GM19238 (cell line): ENCODE measurements around the gene KRTAP5-11.
"Not testable (repeated sequence)": the region's sequence is repeated elsewhere in the genome, so short reads cannot be mapped to it uniquely, and the experiment has no call there.

Experiments used
- DNase-seq: peaks from one replicate; pipeline ENCODE4 v3.0.0; 2011; ENCODE audit warnings: low spot score; ENCODE audit not compliant: insufficient read length

KRTAP5-11 gene

DNA sequence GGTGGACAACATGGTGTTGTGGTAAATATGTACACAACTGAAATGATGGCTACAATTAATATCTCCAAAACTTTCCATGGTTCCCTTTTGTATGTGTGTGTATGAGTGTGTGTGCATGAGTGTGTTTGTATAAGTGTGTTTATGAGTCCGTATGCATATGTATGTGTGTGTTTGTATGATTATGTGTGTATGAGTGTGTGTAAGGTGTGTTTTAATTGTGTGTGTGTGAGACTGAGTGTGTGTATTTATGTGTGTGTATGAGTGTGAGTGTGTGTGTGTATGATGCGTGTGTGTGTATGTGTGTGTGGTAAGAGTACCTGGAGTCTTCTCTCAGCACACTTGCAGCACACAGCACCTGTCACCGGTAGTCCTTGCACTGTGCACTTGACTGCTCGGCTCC lies 26.7 kb downstream of the KRTAP5-11 start:
- DNase-seq: no peak

DNA sequence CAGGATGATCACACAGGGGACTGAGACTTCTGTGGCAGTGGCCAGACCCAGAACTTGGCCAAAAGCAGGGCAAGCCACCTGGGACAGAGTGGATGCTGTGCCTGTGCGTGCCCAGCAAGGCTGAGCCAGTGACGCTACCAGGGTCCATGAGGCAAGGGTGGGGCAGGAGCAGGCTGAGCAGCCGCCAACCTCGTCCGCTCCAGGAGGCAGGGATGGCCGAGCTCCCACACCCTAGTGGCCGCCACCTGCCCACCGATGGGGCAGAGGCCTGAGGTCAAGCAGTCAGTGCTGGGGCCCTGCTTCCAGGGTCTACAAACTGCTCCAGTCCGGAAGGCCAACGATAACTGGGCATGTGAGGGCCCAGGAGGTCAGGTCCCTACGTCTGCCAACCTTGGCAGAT lies 27.2 kb downstream of the KRTAP5-11 start:
- no peak for DNase-seq

DNA sequence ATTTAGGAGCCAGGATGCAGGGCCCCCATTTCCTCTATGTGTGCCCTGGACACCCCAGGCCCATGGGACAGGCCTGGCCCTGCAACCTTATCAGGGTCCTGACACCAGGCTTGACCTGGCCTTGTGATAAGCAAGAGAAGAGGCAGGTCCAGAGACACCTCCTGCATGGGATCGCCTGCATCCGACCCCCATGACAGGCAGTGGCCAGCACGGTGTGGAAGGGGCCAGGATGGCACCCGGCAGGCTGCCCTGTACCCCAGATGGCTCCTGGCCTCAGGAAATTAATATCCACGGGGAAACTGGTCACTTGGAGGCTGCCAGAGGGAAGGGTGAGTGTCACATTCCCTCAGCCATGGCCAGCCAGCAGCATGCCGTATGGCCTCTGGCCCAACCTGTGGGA lies 27.7 kb downstream of the KRTAP5-11 start:
- DNase-seq: no peak

DNA sequence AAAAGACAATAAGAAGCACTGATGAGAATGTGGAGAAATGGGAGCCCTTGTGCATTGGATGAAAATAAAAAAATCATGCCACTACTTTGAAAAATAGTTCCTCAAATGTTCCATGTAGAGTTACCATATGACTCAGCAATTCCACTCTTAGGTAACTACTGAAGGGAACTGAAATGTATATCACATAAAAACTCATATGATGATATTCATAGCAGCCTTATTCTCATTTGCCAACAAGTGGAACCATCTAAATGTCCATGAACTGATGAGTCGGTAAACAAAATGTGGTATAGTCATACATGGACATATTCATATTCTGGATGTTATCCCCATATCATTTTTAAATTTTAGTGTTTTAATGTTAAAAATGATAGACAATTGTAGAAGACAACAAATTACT lies 31.0 kb downstream of the KRTAP5-11 start:
- no peak for DNase-seq

DNA sequence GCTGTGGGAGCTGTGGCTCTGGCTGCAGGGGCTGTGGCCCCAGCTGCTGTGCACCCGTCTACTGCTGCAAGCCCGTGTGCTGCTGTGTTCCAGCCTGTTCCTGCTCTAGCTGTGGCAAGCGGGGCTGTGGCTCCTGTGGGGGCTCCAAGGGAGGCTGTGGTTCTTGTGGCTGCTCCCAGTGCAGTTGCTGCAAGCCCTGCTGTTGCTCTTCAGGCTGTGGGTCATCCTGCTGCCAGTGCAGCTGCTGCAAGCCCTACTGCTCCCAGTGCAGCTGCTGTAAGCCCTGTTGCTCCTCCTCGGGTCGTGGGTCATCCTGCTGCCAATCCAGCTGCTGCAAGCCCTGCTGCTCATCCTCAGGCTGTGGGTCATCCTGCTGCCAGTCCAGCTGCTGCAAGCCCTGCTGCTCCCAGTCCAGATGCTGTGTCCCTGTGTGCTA lies 33.9 kb downstream of the KRTAP5-11 start:
- DNase-seq: no peak

DNA sequence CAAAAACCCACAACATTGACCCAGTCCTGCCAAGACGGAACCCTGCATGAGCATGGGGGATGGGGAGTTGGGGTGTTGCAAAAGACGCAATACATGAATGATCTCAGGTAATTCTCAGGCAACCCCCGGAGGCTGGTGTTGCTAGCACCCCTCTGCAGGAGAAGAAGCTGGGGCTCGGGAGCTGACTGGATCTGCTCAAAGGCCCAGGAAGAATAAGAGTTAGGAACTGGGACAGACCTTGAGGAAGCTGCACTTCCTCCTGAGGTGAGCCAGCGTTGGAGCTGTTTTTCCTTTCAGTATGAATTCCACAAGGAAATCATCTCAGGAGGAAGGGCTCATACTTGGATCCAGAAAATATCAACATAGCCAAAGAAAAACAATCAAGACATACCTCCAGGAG lies 34.6 kb downstream of the KRTAP5-11 start, which contains the start of gene KRTAP5-9:
KRTAP5-9 (plus strand) TSS at position 301 of the 400 bp plus-strand sequence. CDS start 238 bp downstream, outside the sequence.
- DNase-seq: no peak

DNA sequence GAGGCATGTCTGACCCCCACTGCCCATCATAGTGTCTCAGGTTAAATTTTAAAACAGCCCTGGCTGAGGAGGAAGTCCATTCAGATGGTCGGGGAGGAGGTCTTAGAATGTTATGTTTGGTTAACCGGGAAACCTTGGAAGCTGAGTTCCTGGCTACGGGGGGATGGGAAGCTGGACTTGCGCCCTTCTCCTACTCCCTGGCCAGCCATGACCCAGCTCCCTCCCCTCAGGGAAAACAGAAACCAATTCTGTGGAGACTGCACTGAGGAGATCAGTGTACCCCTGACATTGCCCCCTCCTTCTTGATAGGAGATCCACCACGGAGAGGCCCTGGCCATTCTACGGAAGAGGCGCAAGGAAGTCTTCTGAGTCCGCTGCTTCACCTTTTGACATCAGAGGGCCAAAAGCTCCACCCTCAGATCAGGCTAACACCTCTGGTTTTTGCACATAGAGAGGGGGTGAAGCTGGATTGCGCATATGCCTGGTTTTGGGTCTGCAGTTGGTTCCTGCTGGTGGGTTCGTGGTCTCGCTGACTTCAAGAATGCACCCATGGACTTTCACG lies 37.2 kb downstream of the KRTAP5-11 start:
- no peak for DNase-seq

DNA sequence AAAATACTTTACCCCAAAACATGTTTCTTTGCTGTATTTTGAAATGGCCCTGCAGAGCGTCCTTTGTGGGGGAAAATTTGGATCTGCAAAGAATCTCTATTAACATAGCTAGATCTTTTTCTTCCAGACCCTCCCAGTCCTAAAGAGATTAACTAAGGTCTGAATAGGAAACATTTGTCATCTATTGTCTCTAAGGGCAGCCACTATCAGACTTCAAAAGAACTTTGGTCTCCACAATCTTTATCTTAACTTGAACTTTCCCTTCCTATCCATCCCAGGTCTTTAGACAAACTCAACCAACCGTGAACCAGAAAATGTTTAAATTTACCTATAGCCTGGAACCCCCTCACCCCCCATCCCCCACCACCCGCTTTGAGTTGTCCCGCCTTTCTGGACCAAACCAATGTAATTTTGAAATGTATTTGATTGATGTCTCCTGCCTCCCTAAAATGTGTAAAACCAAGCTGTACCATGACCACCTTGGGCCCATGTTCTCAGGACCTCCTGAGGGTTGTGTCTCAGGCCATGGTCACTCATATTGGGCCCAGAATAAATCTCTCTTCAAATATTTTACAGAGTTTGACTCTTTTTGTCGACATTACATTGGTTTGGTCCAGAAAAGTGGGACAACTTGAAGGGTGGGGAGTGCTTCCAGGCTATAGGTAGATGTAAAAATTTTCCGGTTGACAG lies 38.0 kb downstream of the KRTAP5-11 start:
- no peak for DNase-seq

DNA sequence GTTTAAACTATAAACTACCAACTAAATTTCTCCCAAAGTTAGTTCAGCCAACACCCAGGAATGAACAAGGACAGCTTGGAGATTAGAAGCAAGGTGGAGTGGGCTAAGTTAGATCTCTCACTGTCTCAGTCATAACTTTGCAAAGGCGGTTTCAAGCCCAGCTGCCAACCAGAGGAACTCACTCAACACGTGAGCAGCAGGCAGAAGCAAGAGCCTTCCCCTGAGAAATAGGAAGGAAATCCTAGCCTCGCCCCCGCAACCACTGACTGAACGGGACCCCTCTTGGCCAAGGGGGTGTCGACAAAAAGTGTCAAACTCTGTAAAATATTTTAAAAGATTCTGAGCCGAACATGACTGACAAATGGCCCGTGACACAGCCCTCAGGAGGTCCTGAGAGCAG lies 38.8 kb downstream of the KRTAP5-11 start:
- no peak for DNase-seq

DNA sequence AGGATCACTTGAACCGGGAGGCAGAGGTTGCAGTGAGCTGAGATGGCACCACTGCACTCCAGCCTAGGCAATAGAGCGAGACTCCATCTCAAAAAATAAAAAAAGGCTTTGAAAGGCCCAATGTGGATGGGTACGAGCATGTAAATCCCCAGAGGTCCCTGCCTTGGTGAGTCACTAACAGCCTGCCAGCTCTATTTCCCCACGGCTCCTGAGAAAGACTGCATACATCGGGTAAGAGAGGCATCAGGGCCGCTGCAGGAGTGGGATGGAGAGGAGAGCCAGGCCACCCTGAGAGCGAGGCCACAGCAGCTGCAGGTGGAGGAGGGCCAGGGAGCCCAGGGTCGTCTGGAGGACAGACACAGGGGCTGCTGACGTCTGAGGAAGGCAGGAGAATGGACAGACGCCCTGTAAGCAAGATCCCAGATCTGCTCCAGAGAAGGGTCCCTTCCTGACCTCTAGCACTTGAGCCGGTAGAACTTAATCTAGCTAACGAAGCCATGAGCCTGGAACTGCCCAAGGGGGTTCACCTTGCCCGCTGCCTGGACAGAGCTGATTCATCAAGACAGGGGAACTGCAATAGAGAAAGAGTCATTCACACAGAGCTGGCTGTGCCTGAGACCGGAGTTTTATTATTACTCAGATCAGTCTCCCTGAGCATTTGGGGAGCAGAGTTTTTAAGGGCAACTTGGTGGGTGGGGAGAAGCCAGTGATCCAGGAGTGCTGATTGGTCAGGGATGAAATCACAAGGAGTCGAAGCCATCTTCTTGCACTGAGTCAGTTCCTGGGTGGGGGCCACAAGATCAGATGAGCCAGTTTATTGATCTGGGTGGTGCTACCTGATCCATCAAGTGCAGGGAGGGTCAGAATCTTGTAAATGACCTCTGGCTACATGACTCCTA lies 39.5 kb downstream of the KRTAP5-11 start:
- no peak for DNase-seq

DNA sequence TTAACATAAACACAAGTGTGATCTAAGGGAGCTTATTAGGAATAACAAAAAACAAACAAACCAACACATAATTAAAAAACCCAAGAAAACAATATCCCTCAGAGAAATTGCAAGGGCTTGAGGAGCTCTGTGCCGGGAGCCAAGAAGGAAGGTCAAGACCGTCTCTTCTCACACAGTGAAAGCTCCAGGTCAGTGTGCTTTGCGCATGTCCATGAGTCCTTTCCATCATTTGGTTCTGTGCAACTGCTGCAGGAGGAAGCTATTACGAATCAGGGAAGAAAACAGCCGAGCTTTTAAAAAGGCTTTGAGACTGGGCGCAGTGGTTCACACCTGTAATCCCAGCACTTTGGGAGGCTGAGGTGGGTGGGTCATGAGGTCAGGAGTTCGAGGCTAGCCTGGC lies 40.3 kb downstream of the KRTAP5-11 start:
- no peak for DNase-seq

DNA sequence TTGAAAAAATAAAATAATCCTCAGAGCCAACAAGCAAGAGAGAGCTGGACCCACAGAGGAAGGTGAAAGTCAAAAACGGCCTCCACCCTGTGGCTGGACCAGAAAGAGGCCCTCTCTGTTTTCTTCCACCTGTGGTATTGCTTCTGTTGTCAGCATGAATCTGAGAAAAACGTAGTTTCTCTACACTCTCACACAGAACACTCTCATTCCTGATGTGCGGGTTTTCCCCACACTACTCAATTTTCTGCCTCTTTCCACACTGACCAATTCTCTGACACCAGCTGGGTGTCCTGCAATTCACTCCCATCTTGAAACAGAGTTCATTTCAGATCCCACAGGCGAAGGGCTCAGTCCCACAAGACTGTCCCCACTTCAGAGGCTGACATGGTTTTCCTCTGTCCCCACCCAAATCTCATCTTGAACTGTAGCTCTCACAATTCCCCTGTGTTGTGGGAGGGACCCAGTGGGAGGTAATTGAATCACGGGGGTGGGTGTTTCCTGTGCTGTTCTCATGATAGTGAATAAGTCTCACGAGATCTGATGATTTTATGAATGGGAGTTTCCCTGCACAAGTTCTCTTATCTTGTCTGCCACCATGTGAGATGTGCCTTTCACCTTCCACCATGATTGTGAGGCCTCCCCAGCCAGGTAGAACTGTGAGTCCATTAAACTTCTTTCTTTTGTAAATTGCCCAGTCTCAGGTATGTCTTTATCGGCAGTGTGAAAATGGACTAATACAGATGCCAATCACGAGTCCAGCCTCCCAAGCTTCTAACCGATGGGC lies 42.0 kb downstream of the KRTAP5-11 start:
- DNase-seq: not testable (repeated sequence)

DNA sequence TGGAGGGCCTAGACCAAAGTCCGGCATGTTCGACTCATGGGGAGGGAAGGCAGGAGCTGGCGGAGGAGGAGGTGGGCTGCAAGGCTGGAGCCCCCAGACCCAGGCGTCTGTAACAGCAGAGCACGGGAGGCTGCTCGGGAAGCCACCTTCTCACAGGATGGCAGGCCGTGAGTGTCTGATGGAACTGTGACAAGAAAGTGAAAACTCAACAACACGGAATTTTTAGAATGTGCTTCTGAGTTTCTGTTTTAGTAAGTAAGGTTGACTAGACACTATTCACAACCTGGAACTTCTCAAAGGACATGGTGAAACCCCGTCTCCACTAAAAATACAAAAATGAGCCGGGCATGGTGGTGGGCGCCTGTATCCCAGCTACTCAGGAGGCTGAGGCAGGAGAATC lies 42.7 kb downstream of the KRTAP5-11 start:
- DNase-seq: not testable (repeated sequence)

DNA sequence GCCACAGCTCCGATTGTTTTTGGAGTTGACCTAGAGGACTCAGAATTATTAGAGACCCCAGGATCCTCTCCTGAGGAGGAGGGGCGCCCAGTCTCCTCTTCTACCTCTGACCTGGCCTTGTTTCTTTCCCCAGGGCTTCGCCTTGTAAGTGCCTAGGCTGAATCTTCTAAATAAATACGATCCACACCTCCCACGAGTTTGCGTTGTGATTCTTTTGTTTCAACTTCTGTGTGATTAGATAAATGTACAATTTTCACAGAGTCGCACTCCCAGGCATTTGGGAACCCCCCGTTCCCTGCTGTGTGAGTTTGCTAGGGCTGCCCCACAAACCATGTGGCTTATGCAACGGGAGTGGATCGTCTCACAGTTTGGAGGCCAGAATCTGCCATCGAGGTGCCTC lies 43.7 kb downstream of the KRTAP5-11 start:
- no peak for DNase-seq

DNA sequence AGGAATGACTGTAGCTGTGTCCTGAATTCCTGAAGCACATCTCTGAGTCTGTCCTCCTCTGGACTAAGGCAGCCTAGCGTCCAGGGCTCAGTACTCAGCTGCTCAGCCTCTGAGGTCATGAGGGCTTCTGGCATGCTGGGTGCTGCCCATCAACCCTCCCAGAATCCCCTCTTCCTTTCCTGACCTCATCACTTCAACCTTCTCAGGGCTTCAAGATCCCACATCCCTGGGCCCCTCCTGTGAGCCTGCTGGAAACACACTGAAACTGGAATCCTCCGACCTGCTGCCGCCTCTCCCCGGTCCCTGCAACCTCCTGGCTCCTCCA lies 44.0 kb downstream of the KRTAP5-11 start:
- no peak for DNase-seq

DNA sequence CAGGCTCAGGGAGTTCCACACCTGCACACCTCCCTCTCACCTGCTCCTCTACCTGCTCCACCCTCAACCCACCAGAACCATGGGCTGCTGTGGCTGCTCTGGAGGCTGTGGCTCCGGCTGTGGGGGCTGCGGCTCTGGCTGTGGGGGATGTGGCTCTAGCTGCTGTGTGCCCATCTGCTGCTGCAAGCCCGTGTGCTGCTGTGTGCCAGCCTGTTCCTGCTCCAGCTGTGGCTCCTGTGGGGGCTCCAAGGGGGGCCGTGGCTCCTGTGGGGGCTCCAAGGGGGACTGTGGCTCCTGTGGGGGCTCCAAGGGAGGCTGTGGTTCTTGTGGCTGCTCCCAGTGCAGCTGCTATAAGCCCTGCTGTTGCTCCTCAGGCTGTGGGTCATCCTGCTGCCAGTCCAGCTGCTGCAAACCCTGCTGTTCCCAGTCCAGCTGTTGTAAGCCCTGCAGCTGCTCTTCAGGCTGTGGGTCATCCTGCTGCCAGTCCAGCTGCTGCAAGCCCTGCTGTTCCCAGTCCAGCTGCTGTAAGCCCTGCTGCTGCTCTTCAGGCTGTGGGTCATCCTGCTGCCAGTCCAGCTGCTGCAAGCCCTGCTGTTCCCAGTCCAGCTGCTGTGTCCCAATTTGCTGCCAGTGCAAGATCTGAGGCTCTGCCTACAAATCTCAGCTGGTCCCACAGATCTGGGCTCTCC lies 44.6 kb downstream of the KRTAP5-11 start, which contains the start of gene KRTAP5-8:
KRTAP5-8 (plus strand) TSS at position 49 of the 689 bp plus-strand sequence; CDS start at position 80, 31 bp downstream.
- not testable (repeated sequence) for DNase-seq

DNA sequence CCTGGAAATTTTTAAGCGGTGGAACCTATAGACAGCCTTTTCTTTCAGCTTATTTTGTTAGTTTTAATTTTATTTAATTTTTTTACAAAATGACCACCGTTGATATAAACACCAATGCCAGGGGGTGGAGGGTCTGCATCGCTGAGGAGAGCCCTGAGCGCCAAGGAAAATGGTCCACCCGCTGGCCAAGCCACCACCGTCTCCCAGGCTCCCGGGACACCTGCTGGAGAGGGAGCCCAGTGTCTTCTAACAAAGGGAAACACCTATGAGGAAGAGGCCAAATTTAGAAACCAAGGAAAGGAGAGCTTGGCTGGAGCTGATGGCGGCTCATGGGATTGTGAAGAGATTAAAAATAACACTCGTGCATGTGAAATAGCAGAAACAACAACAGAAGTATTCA lies 45.1 kb downstream of the KRTAP5-11 start:
- no peak for DNase-seq

DNA sequence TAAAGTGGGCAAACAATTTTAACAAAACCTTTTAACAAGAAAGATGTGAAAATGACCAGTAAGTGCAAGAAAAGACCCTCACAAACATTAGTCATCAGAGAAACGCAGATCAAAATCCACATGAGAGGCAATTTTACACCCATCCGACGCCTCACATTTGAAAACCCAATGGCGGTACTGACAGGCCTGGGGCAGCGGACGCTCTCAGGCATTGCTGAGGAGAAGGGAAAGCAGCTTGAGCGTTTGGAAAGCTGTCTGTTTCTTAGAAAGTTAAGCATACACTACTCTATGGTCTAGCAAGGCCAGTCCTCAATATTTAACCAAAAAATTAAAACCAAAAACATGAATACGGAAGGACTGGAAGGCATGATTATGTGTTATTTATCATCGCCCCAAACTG lies 46.9 kb downstream of the KRTAP5-11 start:
- no peak for DNase-seq

DNA sequence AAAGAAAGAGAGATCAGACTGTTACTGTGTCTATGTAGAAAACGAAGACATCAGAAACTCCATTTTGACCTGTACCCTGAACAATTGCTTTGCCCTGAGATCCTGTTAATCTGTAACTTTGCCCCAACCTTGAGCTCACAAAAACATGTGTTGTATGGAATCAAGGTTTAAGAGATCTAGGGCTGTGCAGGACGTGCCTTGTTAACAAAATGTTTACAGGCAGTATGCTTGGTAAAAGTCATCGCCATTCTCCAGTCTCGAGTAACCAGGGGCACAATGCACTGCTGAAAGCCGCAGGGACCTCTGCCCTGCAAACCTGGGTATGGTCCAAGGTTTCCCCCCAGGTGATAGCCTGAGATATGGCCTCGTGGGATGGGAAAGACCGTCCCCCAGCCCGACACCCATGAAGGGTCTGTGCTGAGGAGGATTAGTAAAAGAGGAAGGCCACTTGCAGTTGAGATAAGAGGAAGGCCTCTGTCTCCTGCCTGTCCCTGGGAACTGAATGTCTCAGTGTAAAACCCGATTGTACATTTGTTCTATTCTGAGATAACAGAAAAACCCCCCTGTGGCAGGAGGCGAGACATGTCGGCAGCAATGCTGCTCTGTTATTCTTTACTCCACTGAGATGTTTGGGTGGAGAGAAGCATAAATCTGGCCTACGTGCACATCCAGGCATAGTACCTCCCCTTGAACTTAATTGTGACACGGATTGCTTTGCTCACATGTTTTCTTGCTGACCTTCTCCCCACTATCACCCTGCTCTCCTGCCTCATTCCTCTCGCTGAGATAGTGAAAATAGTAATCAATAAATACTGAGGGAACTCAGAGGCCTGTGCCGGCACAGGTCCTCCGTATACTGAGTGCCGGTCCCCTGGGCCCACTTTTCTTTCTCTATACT lies 47.7 kb downstream of the KRTAP5-11 start:
- DNase-seq: not testable (repeated sequence)
